Measurements from ENCODE around the gene RREB1.
"Not testable (repeated sequence)": the region's sequence is repeated elsewhere in the genome, so short reads cannot be mapped to it uniquely, and the experiment has no call there.

Gene RREB1

GRCh38 chr6:7247828-7248227 lies 140.1 kb downstream of the RREB1 start:
- no peak for DNase-seq

GRCh38 chr6:7249391-7249790 lies 141.6 kb downstream of the RREB1 start:
- DNase-seq: no peak

- no peak for DNase-seq
Observed at GRCh38 chr6:7249946-7250643, 142.3 kb downstream of the RREB1 start.

GRCh38 chr6:7250812-7251211 lies 143.1 kb downstream of the RREB1 start:
- DNase-seq: no peak

GRCh38 chr6:7251646-7252260 lies 144.0 kb downstream of the RREB1 start:
- no peak for DNase-seq

GRCh38 chr6:7252390-7252789 lies 144.6 kb downstream of the RREB1 start:
- no peak for DNase-seq

GRCh38 chr6:7254980-7255835 lies 147.4 kb downstream of the RREB1 start:
- DNase-seq: no peak

- no peak for DNase-seq
Observed at GRCh38 chr6:7255918-7256317, 148.2 kb downstream of the RREB1 start.

- no peak for DNase-seq
Observed at GRCh38 chr6:7256785-7257184, 149.0 kb downstream of the RREB1 start.

GRCh38 chr6:7257521-7258230 lies 149.9 kb downstream of the RREB1 start:
- no peak for DNase-seq

GRCh38 chr6:7258231-7258763 lies 150.5 kb downstream of the RREB1 start:
- DNase-seq: no peak

- no peak for DNase-seq
Observed at GRCh38 chr6:7260291-7261031, 152.7 kb downstream of the RREB1 start.

- peak; percentile 54 to 77 for DNase-seq
Observed at GRCh38 chr6:7261032-7261841, 153.5 kb downstream of the RREB1 start.

- DNase-seq: peak in 1 of 2 experiments; percentile 14
Observed at GRCh38 chr6:7261852-7262461, 154.2 kb downstream of the RREB1 start.

- DNase-seq: no peak
Observed at GRCh38 chr6:7262746-7263518, 155.2 kb downstream of the RREB1 start.

- not testable (repeated sequence) for DNase-seq
Observed at GRCh38 chr6:7263519-7263805, 155.7 kb downstream of the RREB1 start.

- DNase-seq: no peak
Observed at GRCh38 chr6:7264041-7264440, 156.3 kb downstream of the RREB1 start.

GRCh38 chr6:7264686-7265384 lies 157.1 kb downstream of the RREB1 start:
- DNase-seq: no peak

- DNase-seq: not testable (repeated sequence)
Observed at GRCh38 chr6:7265385-7265726, 157.6 kb downstream of the RREB1 start.

- DNase-seq: no peak
Observed at GRCh38 chr6:7267071-7267465, 159.3 kb downstream of the RREB1 start.
